HEK293T (cell line): ENCODE data around the gene S100A13.

Source experiments
- CTCF ChIA-PET: fragments of 350-600 bp; formaldehyde crosslinking; extraction: SDS; loops from one replicate; lab custom pipeline; 2021; ENCODE audit warnings: antibody characterized with exemption, inconsistent platforms; lab: Yijun Ruan, JAX
- POLR2A ChIA-PET: fragments of 350-600 bp; formaldehyde crosslinking; extraction: SDS; loops from one replicate; lab custom pipeline; 2020; ENCODE audit warnings: antibody characterized with exemption, inconsistent platforms; lab: Yijun Ruan, JAX
- DNase-seq: peaks from one replicate; pipeline ENCODE4 v3.0.0; 2012; ENCODE audit warnings: mixed read lengths; ENCODE audit errors: extremely low spot score
- ARNT ChIP-seq: fragments of 450-650 bp; IDR thresholded peaks from 2 replicates; pipeline ENCODE4 v1.6.1; 2017; ENCODE audit warnings: mild to moderate bottlenecking
- BHLHE40 ChIP-seq: fragments of 450-650 bp; IDR thresholded peaks from 2 replicates; pipeline ENCODE4 v1.6.1; 2016; ENCODE audit warnings: mild to moderate bottlenecking, moderate library complexity, borderline replicate concordance
- CTBP1 ChIP-seq: fragments of 450-650 bp; IDR thresholded peaks from 2 replicates; pipeline ENCODE4 v1.6.1; 2016; ENCODE audit warnings: borderline replicate concordance
- ELF4 ChIP-seq: fragments of 450-650 bp; IDR thresholded peaks from 2 replicates; pipeline ENCODE4 v1.6.1; 2017; ENCODE audit warnings: antibody characterized with exemption
- FOXA1 ChIP-seq: fragments of 450-650 bp; IDR thresholded peaks from 2 replicates; pipeline ENCODE4 v1.6.1; 2016; ENCODE audit warnings: mild to moderate bottlenecking
- FOXK2 ChIP-seq: fragments of 450-650 bp; IDR thresholded peaks from 2 replicates; pipeline ENCODE4 v1.6.1; 2016; ENCODE audit warnings: mild to moderate bottlenecking
- FOXM1 ChIP-seq: fragments of 450-650 bp; IDR thresholded peaks from 2 replicates; pipeline ENCODE4 v1.6.1; 2017; ENCODE audit warnings: mild to moderate bottlenecking, borderline replicate concordance
- HDGF ChIP-seq: fragments of 450-650 bp; IDR thresholded peaks from 2 replicates; pipeline ENCODE4 v1.6.1; 2017; ENCODE audit warnings: antibody characterized with exemption, borderline replicate concordance
- L3MBTL2 ChIP-seq: fragments of 450-650 bp; conservative IDR thresholded peaks from 2 replicates; pipeline ENCODE4 v1.6.1; 2016; ENCODE audit warnings: mild to moderate bottlenecking
- LEF1 ChIP-seq: fragments of 450-650 bp; IDR thresholded peaks from 2 replicates; pipeline ENCODE4 v1.6.1; 2017; ENCODE audit warnings: mild to moderate bottlenecking, borderline replicate concordance
- NFRKB ChIP-seq: fragments of 450-650 bp; IDR thresholded peaks from 2 replicates; pipeline ENCODE4 v1.6.1; 2016; ENCODE audit warnings: mild to moderate bottlenecking, moderate library complexity
- PKNOX1 ChIP-seq: fragments of 450-650 bp; IDR thresholded peaks from 2 replicates; pipeline ENCODE4 v1.6.1; 2016
- SP1 ChIP-seq: fragments of 450-650 bp; IDR thresholded peaks from 2 replicates; pipeline ENCODE4 v1.6.1; 2017
- SUZ12 ChIP-seq: fragments of 450-650 bp; IDR thresholded peaks from 2 replicates; pipeline ENCODE4 v1.6.1; 2016; ENCODE audit warnings: mild to moderate bottlenecking
- TARDBP ChIP-seq: fragments of 450-650 bp; IDR thresholded peaks from 2 replicates; pipeline ENCODE4 v1.6.1; 2016
- ZNF384 ChIP-seq: fragments of 450-650 bp; IDR thresholded peaks from 2 replicates; pipeline ENCODE4 v1.6.1; 2016

The S100A13 gene

GRCh38 chr1:153635872-153636271 lies 8.6 kb upstream of the S100A13 start:
- CTCF ChIA-PET, result interaction anchor here (0.8 kb wide), 1 partner anchor 141 kb away, joined by 4 read pairs; no protein-coding TSS in a partner anchor
- DNase-seq, result no peak
- POLR2A ChIA-PET, result interaction anchor here (1.6 to 2.7 kb wide), 5 partner anchors 8 to 24 kb away, joined by 7 to 47 read pairs (median 31); partner anchors contain the start of genes S100A13 and S100A16
- no peak for TF ChIP-seq SP1
- no peak for TF ChIP-seq SUZ12
- TF ChIP-seq CTBP1, result no peak
- no peak for TF ChIP-seq TARDBP
- TF ChIP-seq ARNT, result no peak
- no peak for TF ChIP-seq ZNF384
- TF ChIP-seq NFRKB, result no peak
- no peak for TF ChIP-seq FOXA1
- TF ChIP-seq L3MBTL2, result no peak

- peak; percentile 33; the same call in 1 of the 2 replicates for TF ChIP-seq L3MBTL2
- TF ChIP-seq PKNOX1, result peak; percentile 63; the same call in 1 of the 2 replicates
- no peak for TF ChIP-seq ZNF384
- no peak for TF ChIP-seq LEF1
- peak; percentile 97 for TF ChIP-seq NFRKB
- peak; percentile 24; the same call in 1 of the 2 replicates for TF ChIP-seq ELF4
- CTCF ChIA-PET, result interaction anchor here (0.7 to 1.5 kb wide), 4 partner anchors 49 to 123 kb away, joined by 3 to 4 read pairs (median 4); no protein-coding TSS in a partner anchor
Observed at GRCh38 chr1:153633754-153634665, 6.7 kb upstream of the S100A13 start, which contains the start of gene CHTOP. CHTOP (plus strand) TSS chr1:153634066; CDS start chr1:153636589, 2,523 bp downstream.

GRCh38 chr1:153633161-153633753 lies 6.0 kb upstream of the S100A13 start:
- ChIA-PET CTCF (interaction anchor here (0.6 to 1.5 kb wide), 3 partner anchors 49 to 115 kb away, joined by 4 read pairs; no protein-coding TSS in a partner anchor), POLR2A (interaction anchor here (0.6 to 2.7 kb wide), 51 partner anchors 10 to 357 kb away, joined by 3 to 47 read pairs (median 7); partner anchors contain the start of genes CREB3L4, ILF2, INTS3 and JTB)
- peak; percentile 56 for DNase-seq
- peak; percentile 50 for TF ChIP-seq L3MBTL2
- TF ChIP-seq SUZ12, result no peak

More at GRCh38 chr1:153633754-153634665, 6.7 kb upstream of the S100A13 start, which contains the start of gene CHTOP:
- POLR2A ChIA-PET, result interaction anchor here (0.5 to 2.7 kb wide), 62 partner anchors 8 to 586 kb away, joined by 3 to 47 read pairs (median 6); partner anchors contain the start of genes CREB3L4, ILF2, INTS3 and JTB
- peak; percentile 97 for DNase-seq

GRCh38 chr1:153631047-153632022 lies 4.0 kb upstream of the S100A13 start:
- DNase-seq, result no peak
- TF ChIP-seq ZNF384 (no peak), PKNOX1 (no peak), CTBP1 (no peak)
- ChIA-PET POLR2A (interaction anchor here (0.8 to 1.8 kb wide), 2 partner anchors 16 to 59 kb away, joined by 3 to 4 read pairs; partner anchors contain the start of gene S100A14), CTCF (no interaction called here)

- TF ChIP-seq PKNOX1 (no peak), L3MBTL2 (no peak), CTBP1 (no peak), ZNF384 (no peak), LEF1 (no peak), HDGF (no peak), ARNT (no peak), SUZ12 (no peak), FOXK2 (no peak), ELF4 (no peak), SP1 (no peak), FOXM1 (no peak), BHLHE40 (no peak)
- ChIA-PET CTCF (no interaction called here), POLR2A (interaction anchor here (0.8 to 2.2 kb wide), 5 partner anchors 15 to 360 kb away, joined by 3 to 7 read pairs (median 3); partner anchors contain the start of gene S100A14)
- no peak for DNase-seq
Observed at GRCh38 chr1:153630384-153630783, 3.1 kb upstream of the S100A13 start.
